ENCODE data around the gene CXCL16. TPM values are rescaled to one million over a fixed set of nuclear protein-coding genes. Genes with fewer than 3 reads are reported as not detected.

The CXCL16 gene
- total and polyA plus RNA-seq, 2 of the 13 experiments (the other 11 are each of a cell fraction or from before 2014, with no cell fraction given), result 9.4 to 101 TPM

DNA sequence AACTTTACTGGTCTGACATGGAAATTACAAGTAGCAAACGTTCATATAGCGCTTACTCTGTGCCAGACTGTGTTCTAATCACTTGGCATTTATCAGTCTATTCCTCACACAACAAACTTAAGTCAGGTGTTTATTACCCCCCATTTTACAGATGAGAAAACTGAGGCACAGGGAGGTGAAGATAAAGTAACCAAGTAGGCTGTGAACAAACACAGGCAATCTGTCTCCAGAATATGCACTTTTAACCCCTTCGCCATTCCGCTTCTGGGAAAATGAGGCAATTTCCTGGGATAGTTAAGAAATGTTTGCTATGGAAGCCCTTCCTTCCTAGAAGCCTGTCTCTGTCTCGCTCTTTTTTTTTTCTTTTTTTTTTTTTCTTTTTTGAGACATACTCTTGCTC is 12.2 kb upstream of the CXCL16 start (continued):
- TF ChIP-seq, protein P1, sequence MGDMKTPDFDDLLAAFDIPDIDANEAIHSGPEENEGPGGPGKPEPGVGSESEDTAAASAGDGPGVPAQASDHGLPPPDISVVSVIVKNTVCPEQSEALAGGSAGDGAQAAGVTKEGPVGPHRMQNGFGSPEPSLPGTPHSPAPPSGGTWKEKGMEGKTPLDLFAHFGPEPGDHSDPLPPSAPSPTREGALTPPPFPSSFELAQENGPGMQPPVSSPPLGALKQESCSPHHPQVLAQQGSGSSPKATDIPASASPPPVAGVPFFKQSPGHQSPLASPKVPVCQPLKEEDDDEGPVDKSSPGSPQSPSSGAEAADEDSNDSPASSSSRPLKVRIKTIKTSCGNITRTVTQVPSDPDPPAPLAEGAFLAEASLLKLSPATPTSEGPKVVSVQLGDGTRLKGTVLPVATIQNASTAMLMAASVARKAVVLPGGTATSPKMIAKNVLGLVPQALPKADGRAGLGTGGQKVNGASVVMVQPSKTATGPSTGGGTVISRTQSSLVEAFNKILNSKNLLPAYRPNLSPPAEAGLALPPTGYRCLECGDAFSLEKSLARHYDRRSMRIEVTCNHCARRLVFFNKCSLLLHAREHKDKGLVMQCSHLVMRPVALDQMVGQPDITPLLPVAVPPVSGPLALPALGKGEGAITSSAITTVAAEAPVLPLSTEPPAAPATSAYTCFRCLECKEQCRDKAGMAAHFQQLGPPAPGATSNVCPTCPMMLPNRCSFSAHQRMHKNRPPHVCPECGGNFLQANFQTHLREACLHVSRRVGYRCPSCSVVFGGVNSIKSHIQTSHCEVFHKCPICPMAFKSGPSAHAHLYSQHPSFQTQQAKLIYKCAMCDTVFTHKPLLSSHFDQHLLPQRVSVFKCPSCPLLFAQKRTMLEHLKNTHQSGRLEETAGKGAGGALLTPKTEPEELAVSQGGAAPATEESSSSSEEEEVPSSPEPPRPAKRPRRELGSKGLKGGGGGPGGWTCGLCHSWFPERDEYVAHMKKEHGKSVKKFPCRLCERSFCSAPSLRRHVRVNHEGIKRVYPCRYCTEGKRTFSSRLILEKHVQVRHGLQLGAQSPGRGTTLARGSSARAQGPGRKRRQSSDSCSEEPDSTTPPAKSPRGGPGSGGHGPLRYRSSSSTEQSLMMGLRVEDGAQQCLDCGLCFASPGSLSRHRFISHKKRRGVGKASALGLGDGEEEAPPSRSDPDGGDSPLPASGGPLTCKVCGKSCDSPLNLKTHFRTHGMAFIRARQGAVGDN (CRISPR knock-in tag; IDR thresholded peaks at IDR 0.05), result no peak
- TF ChIP-seq, protein P2, sequence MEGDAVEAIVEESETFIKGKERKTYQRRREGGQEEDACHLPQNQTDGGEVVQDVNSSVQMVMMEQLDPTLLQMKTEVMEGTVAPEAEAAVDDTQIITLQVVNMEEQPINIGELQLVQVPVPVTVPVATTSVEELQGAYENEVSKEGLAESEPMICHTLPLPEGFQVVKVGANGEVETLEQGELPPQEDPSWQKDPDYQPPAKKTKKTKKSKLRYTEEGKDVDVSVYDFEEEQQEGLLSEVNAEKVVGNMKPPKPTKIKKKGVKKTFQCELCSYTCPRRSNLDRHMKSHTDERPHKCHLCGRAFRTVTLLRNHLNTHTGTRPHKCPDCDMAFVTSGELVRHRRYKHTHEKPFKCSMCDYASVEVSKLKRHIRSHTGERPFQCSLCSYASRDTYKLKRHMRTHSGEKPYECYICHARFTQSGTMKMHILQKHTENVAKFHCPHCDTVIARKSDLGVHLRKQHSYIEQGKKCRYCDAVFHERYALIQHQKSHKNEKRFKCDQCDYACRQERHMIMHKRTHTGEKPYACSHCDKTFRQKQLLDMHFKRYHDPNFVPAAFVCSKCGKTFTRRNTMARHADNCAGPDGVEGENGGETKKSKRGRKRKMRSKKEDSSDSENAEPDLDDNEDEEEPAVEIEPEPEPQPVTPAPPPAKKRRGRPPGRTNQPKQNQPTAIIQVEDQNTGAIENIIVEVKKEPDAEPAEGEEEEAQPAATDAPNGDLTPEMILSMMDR (CRISPR knock-in tag; IDR thresholded peaks at IDR 0.05), result no peak
- TF ChIP-seq ARID2 (CRISPR knock-in tag; IDR thresholded peaks at IDR 0.05; ENCODE audit: borderline replicate concordance), result no peak
- TF ChIP-seq ATRX (CRISPR knock-in tag; IDR thresholded peaks at IDR 0.05; ENCODE audit: borderline replicate concordance), result no peak
- TF ChIP-seq, protein P3, sequence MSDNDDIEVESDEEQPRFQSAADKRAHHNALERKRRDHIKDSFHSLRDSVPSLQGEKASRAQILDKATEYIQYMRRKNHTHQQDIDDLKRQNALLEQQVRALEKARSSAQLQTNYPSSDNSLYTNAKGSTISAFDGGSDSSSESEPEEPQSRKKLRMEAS (IDR thresholded peaks at IDR 0.05), result 0 out of 2 replicates have a peak, but pooled peaks have one; percentile 36
- no peak for TF ChIP-seq KDM6A (CRISPR knock-in tag; IDR thresholded peaks at IDR 0.05; ENCODE audit: low read depth)
- no peak for TF ChIP-seq KDM4B (CRISPR knock-in tag; IDR thresholded peaks at IDR 0.05)
- TF ChIP-seq, protein P4, sequence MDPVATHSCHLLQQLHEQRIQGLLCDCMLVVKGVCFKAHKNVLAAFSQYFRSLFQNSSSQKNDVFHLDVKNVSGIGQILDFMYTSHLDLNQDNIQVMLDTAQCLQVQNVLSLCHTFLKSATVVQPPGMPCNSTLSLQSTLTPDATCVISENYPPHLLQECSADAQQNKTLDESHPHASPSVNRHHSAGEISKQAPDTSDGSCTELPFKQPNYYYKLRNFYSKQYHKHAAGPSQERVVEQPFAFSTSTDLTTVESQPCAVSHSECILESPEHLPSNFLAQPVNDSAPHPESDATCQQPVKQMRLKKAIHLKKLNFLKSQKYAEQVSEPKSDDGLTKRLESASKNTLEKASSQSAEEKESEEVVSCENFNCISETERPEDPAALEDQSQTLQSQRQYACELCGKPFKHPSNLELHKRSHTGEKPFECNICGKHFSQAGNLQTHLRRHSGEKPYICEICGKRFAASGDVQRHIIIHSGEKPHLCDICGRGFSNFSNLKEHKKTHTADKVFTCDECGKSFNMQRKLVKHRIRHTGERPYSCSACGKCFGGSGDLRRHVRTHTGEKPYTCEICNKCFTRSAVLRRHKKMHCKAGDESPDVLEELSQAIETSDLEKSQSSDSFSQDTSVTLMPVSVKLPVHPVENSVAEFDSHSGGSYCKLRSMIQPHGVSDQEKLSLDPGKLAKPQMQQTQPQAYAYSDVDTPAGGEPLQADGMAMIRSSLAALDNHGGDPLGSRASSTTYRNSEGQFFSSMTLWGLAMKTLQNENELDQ (CRISPR knock-in tag; IDR thresholded peaks at IDR 0.05; ENCODE audit: borderline replicate concordance), result no peak
- no peak for TF ChIP-seq SP5 (CRISPR knock-in tag; IDR thresholded peaks at IDR 0.05; ENCODE audit: borderline replicate concordance, low read depth)
- TF ChIP-seq SIX1 (CRISPR knock-in tag; IDR thresholded peaks at IDR 0.05; ENCODE audit: borderline replicate concordance), result no peak
- TF ChIP-seq, protein P5, sequence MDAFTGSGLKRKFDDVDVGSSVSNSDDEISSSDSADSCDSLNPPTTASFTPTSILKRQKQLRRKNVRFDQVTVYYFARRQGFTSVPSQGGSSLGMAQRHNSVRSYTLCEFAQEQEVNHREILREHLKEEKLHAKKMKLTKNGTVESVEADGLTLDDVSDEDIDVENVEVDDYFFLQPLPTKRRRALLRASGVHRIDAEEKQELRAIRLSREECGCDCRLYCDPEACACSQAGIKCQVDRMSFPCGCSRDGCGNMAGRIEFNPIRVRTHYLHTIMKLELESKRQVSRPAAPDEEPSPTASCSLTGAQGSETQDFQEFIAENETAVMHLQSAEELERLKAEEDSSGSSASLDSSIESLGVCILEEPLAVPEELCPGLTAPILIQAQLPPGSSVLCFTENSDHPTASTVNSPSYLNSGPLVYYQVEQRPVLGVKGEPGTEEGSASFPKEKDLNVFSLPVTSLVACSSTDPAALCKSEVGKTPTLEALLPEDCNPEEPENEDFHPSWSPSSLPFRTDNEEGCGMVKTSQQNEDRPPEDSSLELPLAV (CRISPR knock-in tag; conservative IDR thresholded peaks at IDR 0.05; ENCODE audit: low read depth), result no peak
- TF ChIP-seq JDP2 (CRISPR knock-in tag; IDR thresholded peaks at IDR 0.05; ENCODE audit: borderline replicate concordance), result no peak
- no peak for TF ChIP-seq CREB1 (IDR thresholded peaks at IDR 0.05)
- TF ChIP-seq CREB1 (CRISPR knock-in tag; IDR thresholded peaks at IDR 0.05), result no peak
- TF ChIP-seq ZNF572 (CRISPR knock-in tag; IDR thresholded peaks at IDR 0.05), result no peak
- no peak for TF ChIP-seq ARNT2 (CRISPR knock-in tag; IDR thresholded peaks at IDR 0.05; ENCODE audit: low read depth)
- TF ChIP-seq, protein P6, sequence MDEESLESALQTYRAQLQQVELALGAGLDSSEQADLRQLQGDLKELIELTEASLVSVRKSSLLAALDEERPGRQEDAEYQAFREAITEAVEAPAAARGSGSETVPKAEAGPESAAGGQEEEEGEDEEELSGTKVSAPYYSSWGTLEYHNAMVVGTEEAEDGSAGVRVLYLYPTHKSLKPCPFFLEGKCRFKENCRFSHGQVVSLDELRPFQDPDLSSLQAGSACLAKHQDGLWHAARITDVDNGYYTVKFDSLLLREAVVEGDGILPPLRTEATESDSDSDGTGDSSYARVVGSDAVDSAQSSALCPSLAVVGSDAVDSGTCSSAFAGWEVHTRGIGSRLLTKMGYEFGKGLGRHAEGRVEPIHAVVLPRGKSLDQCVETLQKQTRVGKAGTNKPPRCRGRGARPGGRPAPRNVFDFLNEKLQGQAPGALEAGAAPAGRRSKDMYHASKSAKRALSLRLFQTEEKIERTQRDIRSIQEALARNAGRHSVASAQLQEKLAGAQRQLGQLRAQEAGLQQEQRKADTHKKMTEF (CRISPR knock-in tag; IDR thresholded peaks at IDR 0.05), result 0 out of 2 replicates have a peak, but pooled peaks have one; percentile 42
- no peak for TF ChIP-seq ZNF205 (CRISPR knock-in tag; IDR thresholded peaks at IDR 0.05)
- no peak for TF ChIP-seq RBM39 (IDR thresholded peaks at IDR 0.05; ENCODE audit: low read depth, low read length, poor library complexity, severe bottlenecking)
- no peak for TF ChIP-seq POLR2A (IDR thresholded peaks at IDR 0.05; ENCODE audit: insufficient read depth in 1 of 2, low read depth in 2 of 2, low read length in 2 of 2)

Data from HepG2 (cell line).